Nephron (organoid): ENCODE measurements around the gene CCND1.

Source experiments
- H3K27ac Mint-ChIP-seq, 3 experiments: 2 replicates each; pipeline ENCODE4 v1.8.0; 2020; ENCODE audit warnings: mixed read lengths in 3 of 3, mild to moderate bottlenecking in 2 of 3, moderate library complexity in 1 of 3
- H3K27me3 Mint-ChIP-seq: 2 replicates; pipeline ENCODE4 v1.8.0; 2021; ENCODE audit warnings: low read depth, mild to moderate bottlenecking, moderate library complexity, mixed read lengths
- H3K36me3 Mint-ChIP-seq: 2 replicates; pipeline ENCODE4 v1.8.0; 2020; ENCODE audit warnings: low read depth, mixed read lengths
- H3K4me1 Mint-ChIP-seq: 2 replicates; pipeline ENCODE4 v1.8.0; 2020; ENCODE audit warnings: mixed read lengths
- H3K4me3 Mint-ChIP-seq, 3 experiments: 2 replicates each; pipeline ENCODE4 v1.8.0; 2020; ENCODE audit warnings: mild to moderate bottlenecking in 3 of 3, mixed read lengths in 3 of 3, moderate library complexity in 2 of 3
- H3K9me3 Mint-ChIP-seq: 2 replicates; pipeline ENCODE4 v1.8.0; 2020; ENCODE audit warnings: mixed read lengths
- TF ChIP-seq, protein P1 (sequence below), 3 experiments: fragments of 200-600 bp; sonication (generic); IDR thresholded peaks; one replicate each; pipeline ENCODE4 v1.5.0; 2021; ENCODE audit warnings: antibody characterized with exemption in 3 of 3; ENCODE audit not compliant: unreplicated experiment in 3 of 3

Gene CCND1

DNA sequence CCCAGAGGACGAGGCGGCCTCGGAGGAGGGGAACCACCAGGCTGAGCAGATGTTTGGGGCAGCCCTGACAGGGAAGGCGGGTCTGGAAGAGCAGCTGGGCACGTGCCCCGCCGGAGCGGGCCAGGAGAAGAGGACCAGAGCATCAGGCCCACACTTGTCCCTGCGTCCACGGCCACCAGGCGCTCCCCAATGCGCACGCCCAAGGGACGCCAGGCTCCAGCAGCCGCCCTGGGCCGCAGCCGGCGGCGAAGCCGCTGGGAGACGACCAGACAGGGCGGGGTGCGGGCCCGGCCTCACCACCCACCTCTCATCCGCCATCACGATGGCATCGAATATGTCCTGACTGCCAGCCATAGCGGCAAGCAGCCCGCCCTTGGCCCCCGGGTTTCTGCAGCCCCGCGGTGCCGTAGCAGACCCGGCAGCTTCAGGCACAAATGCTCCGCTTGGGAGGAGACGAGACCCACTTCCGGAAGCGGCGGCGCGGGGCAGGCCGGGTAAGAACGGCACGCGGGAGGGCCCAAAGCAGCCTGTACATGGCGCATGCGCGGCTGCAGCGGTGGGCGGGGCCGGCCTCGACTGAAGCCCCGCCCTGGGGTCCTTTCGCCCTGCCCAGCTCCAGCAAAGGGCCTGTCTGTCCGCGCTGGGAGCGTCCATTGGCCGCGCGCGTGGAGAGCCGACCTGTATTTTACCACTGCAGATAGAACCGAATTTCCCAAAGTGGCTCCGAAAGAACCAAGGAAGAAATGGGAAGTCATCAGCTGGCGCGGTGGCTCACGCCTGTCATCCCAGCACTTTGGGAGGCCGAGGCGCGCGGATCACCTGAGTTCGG, 34.1 kb downstream of the CCND1 start, which contains the start of gene LTO1:
TSS of gene LTO1 (minus strand) at position 468 of the 829 bp plus-strand sequence. CDS start at position 354, 114 bp downstream.
- TF ChIP-seq, protein P1, sequence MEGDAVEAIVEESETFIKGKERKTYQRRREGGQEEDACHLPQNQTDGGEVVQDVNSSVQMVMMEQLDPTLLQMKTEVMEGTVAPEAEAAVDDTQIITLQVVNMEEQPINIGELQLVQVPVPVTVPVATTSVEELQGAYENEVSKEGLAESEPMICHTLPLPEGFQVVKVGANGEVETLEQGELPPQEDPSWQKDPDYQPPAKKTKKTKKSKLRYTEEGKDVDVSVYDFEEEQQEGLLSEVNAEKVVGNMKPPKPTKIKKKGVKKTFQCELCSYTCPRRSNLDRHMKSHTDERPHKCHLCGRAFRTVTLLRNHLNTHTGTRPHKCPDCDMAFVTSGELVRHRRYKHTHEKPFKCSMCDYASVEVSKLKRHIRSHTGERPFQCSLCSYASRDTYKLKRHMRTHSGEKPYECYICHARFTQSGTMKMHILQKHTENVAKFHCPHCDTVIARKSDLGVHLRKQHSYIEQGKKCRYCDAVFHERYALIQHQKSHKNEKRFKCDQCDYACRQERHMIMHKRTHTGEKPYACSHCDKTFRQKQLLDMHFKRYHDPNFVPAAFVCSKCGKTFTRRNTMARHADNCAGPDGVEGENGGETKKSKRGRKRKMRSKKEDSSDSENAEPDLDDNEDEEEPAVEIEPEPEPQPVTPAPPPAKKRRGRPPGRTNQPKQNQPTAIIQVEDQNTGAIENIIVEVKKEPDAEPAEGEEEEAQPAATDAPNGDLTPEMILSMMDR (IDR thresholded peaks at IDR 0.05; ENCODE audit: unreplicated experiment in 3 of 3) = no peak
- H3K4me3 Mint-ChIP-seq = peak within 1 kb of the TSS; percentile 95 to 98 (median 97)
- H3K4me1 Mint-ChIP-seq = peaks cover 21% of the 10 kb centered on the region
- H3K9me3 Mint-ChIP-seq = no peaks in the 10 kb centered on the region
- peak within 1 kb of the TSS in 2 of 3 experiments; percentile 72 to 73 for H3K27ac Mint-ChIP-seq
- no peaks in the 10 kb centered on the region for H3K27me3 Mint-ChIP-seq
- peaks cover 10% of the 10 kb centered on the region for H3K36me3 Mint-ChIP-seq

GRCh38 chr11:69677749-69678148, 36.8 kb downstream of the CCND1 start:
- Mint-ChIP-seq H3K36me3 (peaks cover 4% of the 10 kb centered on the region), H3K27me3 (no peaks in the 10 kb centered on the region), H3K4me3 (no peak overlapping the region), H3K4me1 (peaks cover 15% of the 10 kb centered on the region), H3K27ac (no peak overlapping the region), H3K9me3 (no peaks in the 10 kb centered on the region)
- TF ChIP-seq, protein P1 (IDR thresholded peaks at IDR 0.05; ENCODE audit: unreplicated experiment in 3 of 3) = no peak

DNA sequence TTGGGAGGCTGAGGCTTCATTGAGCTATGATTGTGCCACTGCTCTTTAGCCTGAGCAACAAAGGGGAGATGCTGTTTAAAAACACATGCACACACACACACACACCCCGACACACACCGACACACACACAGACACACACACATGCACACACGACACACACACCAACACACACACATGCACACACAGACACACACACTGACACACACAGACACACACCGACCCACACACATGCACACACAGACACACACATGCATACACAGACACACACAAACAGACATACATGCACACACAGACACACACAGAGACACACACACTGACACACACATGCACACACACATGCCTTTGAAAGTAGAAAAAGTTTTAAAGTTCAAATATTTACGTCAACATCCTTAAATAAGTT, 39.7 kb downstream of the CCND1 start:
- TF ChIP-seq, protein P1 (IDR thresholded peaks at IDR 0.05; ENCODE audit: unreplicated experiment in 3 of 3) = no peak
- Mint-ChIP-seq H3K4me1 (no peaks in the 10 kb centered on the region), H3K9me3 (no peaks in the 10 kb centered on the region), H3K4me3 (no peak overlapping the region), H3K27ac (no peak overlapping the region), H3K27me3 (peaks cover 11% of the 10 kb centered on the region), H3K36me3 (no peaks in the 10 kb centered on the region)

- H3K27ac Mint-ChIP-seq = no peak overlapping the region
- TF ChIP-seq, protein P1 (IDR thresholded peaks at IDR 0.05; ENCODE audit: unreplicated experiment in 3 of 3) = no peak
- no peaks in the 10 kb centered on the region for H3K4me1 Mint-ChIP-seq
- peaks cover 17% of the 10 kb centered on the region for H3K27me3 Mint-ChIP-seq
- no peak overlapping the region for H3K4me3 Mint-ChIP-seq
- no peaks in the 10 kb centered on the region for H3K36me3 Mint-ChIP-seq
- no peaks in the 10 kb centered on the region for H3K9me3 Mint-ChIP-seq
These were observed 41.3 kb downstream of the CCND1 start for GRCh38 chr11:69682221-69682620.

GRCh38 chr11:69682681-69683326, 41.8 kb downstream of the CCND1 start:
- TF ChIP-seq, protein P1 (IDR thresholded peaks at IDR 0.05; ENCODE audit: unreplicated experiment in 3 of 3) = no peak
- Mint-ChIP-seq H3K27me3 (peaks cover 17% of the 10 kb centered on the region), H3K9me3 (no peaks in the 10 kb centered on the region), H3K4me1 (no peaks in the 10 kb centered on the region), H3K27ac (no peak overlapping the region), H3K36me3 (no peaks in the 10 kb centered on the region), H3K4me3 (no peak overlapping the region)
